ENCODE measurements around the gene CLDND1.

DNA sequence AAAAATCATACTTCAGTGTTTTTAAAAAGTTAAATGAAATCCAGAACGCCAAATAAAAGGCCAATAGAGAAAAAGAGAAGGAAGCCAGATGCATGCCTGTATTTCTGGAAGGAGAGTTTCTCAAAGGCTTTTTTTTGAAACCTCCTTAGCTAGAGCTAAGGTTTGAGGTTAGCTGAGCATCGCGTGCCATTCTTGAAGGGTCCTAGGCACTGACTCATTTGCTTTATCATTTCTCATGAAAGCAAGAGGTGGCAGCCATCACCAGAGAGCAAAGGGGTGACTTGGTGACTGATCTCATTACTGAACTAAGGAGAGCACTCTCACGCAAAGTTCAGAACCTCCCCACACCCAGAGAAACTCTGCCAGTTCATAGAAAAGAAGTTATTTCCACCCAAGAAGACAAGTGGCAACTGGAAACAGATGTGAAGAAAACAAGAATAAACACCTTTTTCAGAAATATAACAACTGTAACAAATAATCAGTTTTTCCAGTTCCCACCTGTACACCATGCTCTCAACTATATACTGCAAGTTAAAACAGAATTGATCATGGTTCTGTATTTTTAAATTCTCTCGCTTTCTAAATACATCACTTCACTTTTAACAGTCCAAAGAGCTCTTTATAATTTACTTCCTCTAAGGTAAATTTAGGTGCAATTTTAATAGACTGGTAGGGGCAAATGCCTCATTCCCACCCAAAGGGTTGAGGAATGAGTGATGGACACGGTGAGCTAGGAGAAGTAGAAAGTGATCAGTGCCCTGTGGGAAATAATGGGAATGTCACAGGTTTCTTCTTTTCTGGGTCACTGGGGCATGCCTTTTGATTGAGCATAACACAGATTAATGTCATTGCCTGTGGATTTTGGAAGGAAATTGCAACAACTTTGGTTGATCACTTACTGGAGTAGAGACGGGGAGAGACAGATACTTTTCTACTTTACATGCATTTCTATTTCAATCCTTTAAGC, 33.7 kb upstream of the CLDND1 start:
- TF ChIP-seq CTCF (IDR thresholded peaks at IDR 0.05) (no peak), POLR2AphosphoS5 (IDR thresholded peaks at IDR 0.05; ENCODE audit: low read depth, low read length) (no peak), TCF7L2 (IDR thresholded peaks at IDR 0.05; ENCODE audit: low read depth, low read length) (no peak), SIN3A (IDR thresholded peaks at IDR 0.05; ENCODE audit: borderline replicate concordance, insufficient read depth, low read depth, low read length) (no peak)
- TF ChIP-seq, protein P1, sequence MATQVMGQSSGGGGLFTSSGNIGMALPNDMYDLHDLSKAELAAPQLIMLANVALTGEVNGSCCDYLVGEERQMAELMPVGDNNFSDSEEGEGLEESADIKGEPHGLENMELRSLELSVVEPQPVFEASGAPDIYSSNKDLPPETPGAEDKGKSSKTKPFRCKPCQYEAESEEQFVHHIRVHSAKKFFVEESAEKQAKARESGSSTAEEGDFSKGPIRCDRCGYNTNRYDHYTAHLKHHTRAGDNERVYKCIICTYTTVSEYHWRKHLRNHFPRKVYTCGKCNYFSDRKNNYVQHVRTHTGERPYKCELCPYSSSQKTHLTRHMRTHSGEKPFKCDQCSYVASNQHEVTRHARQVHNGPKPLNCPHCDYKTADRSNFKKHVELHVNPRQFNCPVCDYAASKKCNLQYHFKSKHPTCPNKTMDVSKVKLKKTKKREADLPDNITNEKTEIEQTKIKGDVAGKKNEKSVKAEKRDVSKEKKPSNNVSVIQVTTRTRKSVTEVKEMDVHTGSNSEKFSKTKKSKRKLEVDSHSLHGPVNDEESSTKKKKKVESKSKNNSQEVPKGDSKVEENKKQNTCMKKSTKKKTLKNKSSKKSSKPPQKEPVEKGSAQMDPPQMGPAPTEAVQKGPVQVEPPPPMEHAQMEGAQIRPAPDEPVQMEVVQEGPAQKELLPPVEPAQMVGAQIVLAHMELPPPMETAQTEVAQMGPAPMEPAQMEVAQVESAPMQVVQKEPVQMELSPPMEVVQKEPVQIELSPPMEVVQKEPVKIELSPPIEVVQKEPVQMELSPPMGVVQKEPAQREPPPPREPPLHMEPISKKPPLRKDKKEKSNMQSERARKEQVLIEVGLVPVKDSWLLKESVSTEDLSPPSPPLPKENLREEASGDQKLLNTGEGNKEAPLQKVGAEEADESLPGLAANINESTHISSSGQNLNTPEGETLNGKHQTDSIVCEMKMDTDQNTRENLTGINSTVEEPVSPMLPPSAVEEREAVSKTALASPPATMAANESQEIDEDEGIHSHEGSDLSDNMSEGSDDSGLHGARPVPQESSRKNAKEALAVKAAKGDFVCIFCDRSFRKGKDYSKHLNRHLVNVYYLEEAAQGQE (IDR thresholded peaks at IDR 0.05; ENCODE audit: insufficient read depth in 1 of 2, low read depth in 2 of 2, low read length in 1 of 2) = no peak

Data from Panc1 (cell line).